ENCODE data around the gene MFSD8.
"Not testable (repeated sequence)": the region's sequence is repeated elsewhere in the genome, so short reads cannot be mapped to it uniquely, and the experiment has no call there.

Gene MFSD8

GRCh38 chr4:127978930-127979329, 14.0 kb upstream of the MFSD8 start:
- Histone ChIP-seq H3K9me3 (ENCODE audit: control insufficient read depth, low read length) (no peaks in the 10 kb centered on the region), H3K4me1 (no peaks in the 10 kb centered on the region), H3K36me3 (ENCODE audit: control insufficient read depth, insufficient read depth, low read length) (no peaks in the 10 kb centered on the region), H3K27ac (no peak overlapping the region), H3K27me3 (ENCODE audit: control insufficient read depth, insufficient read depth, low read length) (no peaks in the 10 kb centered on the region), H3K4me3 (ENCODE audit: low read depth, low read length) (no peak overlapping the region), H3K79me2 (peaks cover 3% of the 10 kb centered on the region), H2AFZ (no peak overlapping the region), H3K9ac (no peak overlapping the region), H3K4me2 (ENCODE audit: low read length) (no peak overlapping the region)
- TF ChIP-seq CTCF (IDR thresholded peaks at IDR 0.05) = no peak

GRCh38 chr4:127975121-127975770, 10.3 kb upstream of the MFSD8 start:
- H3K4me1 ChIP-seq = no peaks in the 10 kb centered on the region
- TF ChIP-seq CTCF (IDR thresholded peaks at IDR 0.05) = no peak
- no peak overlapping the region for H2AFZ ChIP-seq
- no peak overlapping the region for H3K27ac ChIP-seq
- no peak overlapping the region for H3K9ac ChIP-seq
- no peak overlapping the region for H3K4me2 ChIP-seq (ENCODE audit: low read length)
- no peak overlapping the region for H3K4me3 ChIP-seq (ENCODE audit: low read depth, low read length)
- H3K79me2 ChIP-seq = peaks cover 9% of the 10 kb centered on the region
- H3K27me3 ChIP-seq (ENCODE audit: control insufficient read depth, insufficient read depth, low read length) = no peaks in the 10 kb centered on the region
- H3K9me3 ChIP-seq (ENCODE audit: control insufficient read depth, low read length) = no peaks in the 10 kb centered on the region
- H3K36me3 ChIP-seq (ENCODE audit: control insufficient read depth, insufficient read depth, low read length) = no peaks in the 10 kb centered on the region

- H3K4me2 ChIP-seq (ENCODE audit: low read length); H3K4me1 ChIP-seq; H3K4me3 ChIP-seq (ENCODE audit: low read depth, low read length); H3K9ac ChIP-seq; H3K27ac ChIP-seq; H3K27me3 ChIP-seq (ENCODE audit: control insufficient read depth, insufficient read depth, low read length); H3K9me3 ChIP-seq (ENCODE audit: control insufficient read depth, low read length); H3K36me3 ChIP-seq (ENCODE audit: control insufficient read depth, insufficient read depth, low read length); H2AFZ ChIP-seq: not testable (repeated sequence)
- H3K79me2 ChIP-seq = peaks cover 12% of the 10 kb centered on the region
These were observed 6.0 kb upstream of the MFSD8 start for GRCh38 chr4:127970925-127971324.

- no peak for TF ChIP-seq CTCF (IDR thresholded peaks at IDR 0.05)
- Histone ChIP-seq H2AFZ (no peak overlapping the region), H3K9ac (no peak overlapping the region), H3K27ac (no peak overlapping the region), H3K79me2 (peaks cover 8% of the 10 kb centered on the region), H3K27me3 (ENCODE audit: control insufficient read depth, insufficient read depth, low read length) (no peaks in the 10 kb centered on the region), H3K4me2 (ENCODE audit: low read length) (no peak overlapping the region), H3K36me3 (ENCODE audit: control insufficient read depth, insufficient read depth, low read length) (no peaks in the 10 kb centered on the region), H3K4me1 (no peaks in the 10 kb centered on the region), H3K4me3 (ENCODE audit: low read depth, low read length) (no peak overlapping the region), H3K9me3 (ENCODE audit: control insufficient read depth, low read length) (no peaks in the 10 kb centered on the region)
These were observed 3.6 kb upstream of the MFSD8 start for GRCh38 chr4:127968586-127968985.

- H3K27ac ChIP-seq = no peak overlapping the region
- H3K4me1 ChIP-seq = no peaks in the 10 kb centered on the region
These were observed 2.3 kb upstream of the MFSD8 start for GRCh38 chr4:127967141-127967775.

More at GRCh38 chr4:127967141-127967775, 2.3 kb upstream of the MFSD8 start:
- H3K36me3 ChIP-seq (ENCODE audit: control insufficient read depth, insufficient read depth, low read length) = no peaks in the 10 kb centered on the region
- no peak overlapping the region for H3K9ac ChIP-seq
- TF ChIP-seq CTCF (IDR thresholded peaks at IDR 0.05) = no peak
- H2AFZ ChIP-seq = no peak overlapping the region
- H3K27me3 ChIP-seq (ENCODE audit: control insufficient read depth, insufficient read depth, low read length) = no peaks in the 10 kb centered on the region
- H3K4me3 ChIP-seq (ENCODE audit: low read depth, low read length) = no peak overlapping the region
- peaks cover 8% of the 10 kb centered on the region for H3K79me2 ChIP-seq
- no peaks in the 10 kb centered on the region for H3K9me3 ChIP-seq (ENCODE audit: control insufficient read depth, low read length)
- H3K4me2 ChIP-seq (ENCODE audit: low read length) = no peak overlapping the region
